ENCODE measurements around the gene TIGD4.

DNA sequence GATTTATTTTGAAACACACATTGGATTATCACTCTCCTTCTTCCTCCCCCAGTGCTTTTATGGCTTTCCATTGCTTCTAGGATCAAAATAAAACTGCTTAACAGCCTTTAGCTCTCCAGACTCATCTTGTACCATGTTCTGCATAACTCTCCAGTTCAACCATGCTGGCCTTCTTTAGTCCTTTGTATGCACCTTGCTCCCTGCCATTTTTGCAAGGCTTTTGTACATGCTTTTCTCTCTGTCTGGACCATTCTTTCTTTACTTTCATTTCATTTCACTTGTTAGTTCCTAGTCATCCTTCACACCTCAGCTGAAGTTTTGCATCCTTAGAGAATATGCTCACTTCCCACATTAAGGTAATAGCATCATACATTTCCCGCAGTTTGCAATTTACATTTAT lies 7.1 kb upstream of the TIGD4 start:
- TF ChIP-seq, protein P1, sequence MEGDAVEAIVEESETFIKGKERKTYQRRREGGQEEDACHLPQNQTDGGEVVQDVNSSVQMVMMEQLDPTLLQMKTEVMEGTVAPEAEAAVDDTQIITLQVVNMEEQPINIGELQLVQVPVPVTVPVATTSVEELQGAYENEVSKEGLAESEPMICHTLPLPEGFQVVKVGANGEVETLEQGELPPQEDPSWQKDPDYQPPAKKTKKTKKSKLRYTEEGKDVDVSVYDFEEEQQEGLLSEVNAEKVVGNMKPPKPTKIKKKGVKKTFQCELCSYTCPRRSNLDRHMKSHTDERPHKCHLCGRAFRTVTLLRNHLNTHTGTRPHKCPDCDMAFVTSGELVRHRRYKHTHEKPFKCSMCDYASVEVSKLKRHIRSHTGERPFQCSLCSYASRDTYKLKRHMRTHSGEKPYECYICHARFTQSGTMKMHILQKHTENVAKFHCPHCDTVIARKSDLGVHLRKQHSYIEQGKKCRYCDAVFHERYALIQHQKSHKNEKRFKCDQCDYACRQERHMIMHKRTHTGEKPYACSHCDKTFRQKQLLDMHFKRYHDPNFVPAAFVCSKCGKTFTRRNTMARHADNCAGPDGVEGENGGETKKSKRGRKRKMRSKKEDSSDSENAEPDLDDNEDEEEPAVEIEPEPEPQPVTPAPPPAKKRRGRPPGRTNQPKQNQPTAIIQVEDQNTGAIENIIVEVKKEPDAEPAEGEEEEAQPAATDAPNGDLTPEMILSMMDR (IDR thresholded peaks at IDR 0.05) = no peak
- no peak for TF ChIP-seq POLR2A (IDR thresholded peaks at IDR 0.05)

All from lower leg skin (tissue), 3 donors.